Neuronal stem cell (in vitro differentiated cells): ENCODE measurements around the gene DGCR6L.
"Not testable (repeated sequence)": the region's sequence is repeated elsewhere in the genome, so short reads cannot be mapped to it uniquely, and the experiment has no call there.

Source experiments
- DNase-seq: peaks from one replicate; pipeline ENCODE4 v3.0.0-alpha.2; 2013; ENCODE audit warnings: low spot score
- H2AFZ ChIP-seq: one replicate; pipeline ENCODE4 v1.6.1; 2013; ENCODE audit warnings: mild to moderate bottlenecking, low read length, inconsistent platforms
- H2AK5ac ChIP-seq: 2 replicates; pipeline ENCODE4 v1.6.1; 2013; ENCODE audit warnings: low read depth, mild to moderate bottlenecking, inconsistent platforms, low read length, moderate library complexity, mixed read lengths
- H2BK120ac ChIP-seq: 2 replicates; pipeline ENCODE4 v1.6.1; 2013; ENCODE audit warnings: low read depth, mild to moderate bottlenecking, inconsistent platforms, low read length, moderate library complexity, mixed read lengths
- H2BK12ac ChIP-seq: one replicate; pipeline ENCODE4 v1.6.1; 2013; ENCODE audit warnings: low read length, inconsistent platforms
- H2BK15ac ChIP-seq: 2 replicates; pipeline ENCODE4 v1.6.1; 2013; ENCODE audit warnings: mild to moderate bottlenecking, low read length, inconsistent platforms, mixed read lengths
- H2BK5ac ChIP-seq: one replicate; pipeline ENCODE4 v1.6.1; 2013; ENCODE audit warnings: inconsistent platforms, mild to moderate bottlenecking, low read length, moderate library complexity
- H3K14ac ChIP-seq: one replicate; pipeline ENCODE4 v1.6.1; 2013; ENCODE audit warnings: low read length, inconsistent platforms
- H3K18ac ChIP-seq: 2 replicates; pipeline ENCODE4 v1.6.1; 2013; ENCODE audit warnings: low read length, inconsistent platforms
- H3K23ac ChIP-seq: 2 replicates; pipeline ENCODE4 v1.6.1; 2013; ENCODE audit warnings: low read depth, mild to moderate bottlenecking, mixed read lengths, low read length, inconsistent platforms; ENCODE audit not compliant: poor library complexity
- H3K27ac ChIP-seq: replicated peaks from 3 replicates; pipeline ENCODE4 v1.5.1; 2013; ENCODE audit warnings: low read length, inconsistent platforms
- H3K27me3 ChIP-seq, 3 experiments: 2 replicates each; pipeline ENCODE4 v1.6.1; 2013; ENCODE audit warnings: low read length in 3 of 3, mild to moderate bottlenecking in 2 of 3, inconsistent platforms in 1 of 3, low read depth in 1 of 3, mixed read lengths in 1 of 3, moderate library complexity in 1 of 3; ENCODE audit not compliant: control insufficient read depth in 3 of 3, insufficient read depth in 3 of 3
- H3K36me3 ChIP-seq, 2 donors: replicated peaks in 1 of 2; 2 replicates each; pipeline ENCODE4 v1.6.1; 2013; ENCODE audit warnings: low read length in 2 of 2; ENCODE audit not compliant: control insufficient read depth in 2 of 2, insufficient read depth in 2 of 2
- H3K4ac ChIP-seq: 2 replicates; pipeline ENCODE4 v1.6.1; 2013; ENCODE audit warnings: inconsistent platforms, mild to moderate bottlenecking, low read length, moderate library complexity
- H3K4me1 ChIP-seq, 2 donors: 1 replicate in 1 of 2; 2 replicates in 1 of 2; pipeline ENCODE4 v1.6.1; 2013; ENCODE audit warnings: low read length in 2 of 2, low read depth in 1 of 2; ENCODE audit not compliant: control insufficient read depth in 2 of 2, insufficient read depth in 1 of 2
- H3K4me2 ChIP-seq: one replicate; pipeline ENCODE4 v1.6.1; 2013; ENCODE audit warnings: mild to moderate bottlenecking, low read length, inconsistent platforms; ENCODE audit not compliant: insufficient read depth, poor library complexity, severe bottlenecking
- H3K4me3 ChIP-seq, 2 donors: 2 replicates each; pipeline ENCODE4 v1.5.1; 2013; ENCODE audit warnings: low read length in 2 of 2, mild to moderate bottlenecking in 2 of 2, inconsistent platforms in 1 of 2, moderate library complexity in 1 of 2
- H3K79me1 ChIP-seq: one replicate; pipeline ENCODE4 v1.6.1; 2013; ENCODE audit warnings: low read depth, mild to moderate bottlenecking, inconsistent platforms, low read length, moderate library complexity
- H3K9ac ChIP-seq: one replicate; pipeline ENCODE4 v1.6.1; 2013; ENCODE audit warnings: mild to moderate bottlenecking, low read depth, low read length, inconsistent platforms; ENCODE audit not compliant: poor library complexity
- H3K9me3 ChIP-seq, 2 donors: replicated peaks in 1 of 2; 2 replicates each; pipeline versions ENCODE3 to v1.6.1; 2013; ENCODE audit warnings: low read length in 2 of 2, mild to moderate bottlenecking in 2 of 2, inconsistent platforms in 1 of 2, low read depth in 1 of 2, mixed read lengths in 1 of 2, moderate library complexity in 1 of 2; ENCODE audit not compliant: control insufficient read depth in 2 of 2, insufficient read depth in 1 of 2
- H4K8ac ChIP-seq: one replicate; pipeline ENCODE4 v1.6.1; 2013; ENCODE audit warnings: low read depth, mild to moderate bottlenecking, inconsistent platforms, low read length, moderate library complexity
- H4K91ac ChIP-seq: one replicate; pipeline ENCODE4 v1.6.1; 2013; ENCODE audit warnings: low read length, low read depth, mild to moderate bottlenecking, inconsistent platforms; ENCODE audit not compliant: poor library complexity
- WGBS, 2 donors: extraction: QIAGEN DNeasy Blood & Tissue Kit; methylation state at CpG; one replicate each; pipeline ENCODE4 v1.1.7; 2013; ENCODE audit warnings: missing lambda C conversion rate in 2 of 2, mixed read lengths in 1 of 2; ENCODE audit not compliant: insufficient read length in 2 of 2, insufficient replicate concordance in 1 of 2; ENCODE audit errors: extremely low coverage in 2 of 2; 5-methylcytosine and 5-hydroxymethylcytosine counted together

The DGCR6L gene

GRCh38 chr22:20319041-20319744 is 667 bp downstream of the DGCR6L start:
- peak overlapping the region; percentile 99 for H2AFZ ChIP-seq
- H3K27ac ChIP-seq = no peak overlapping the region
- no peak overlapping the region for H2BK5ac ChIP-seq
- H3K4me3 ChIP-seq = peak overlapping the region; percentile 98
- WGBS, 2 donors = no CpG with 5 or more reads among the region's 32 CpGs
- DNase-seq = no peak
- H3K27me3 ChIP-seq = no peaks in the 10 kb centered on the region
- H3K9ac ChIP-seq = peak overlapping the region; percentile 99
- H2BK15ac ChIP-seq = no peak overlapping the region
- no peak overlapping the region for H4K91ac ChIP-seq
- H3K18ac ChIP-seq = peak overlapping the region; percentile 91
- H3K4me1 ChIP-seq = peaks cover 7 to 18% of the 10 kb centered on the region in 2 donors
- H3K14ac ChIP-seq = no peak overlapping the region
- H3K9me3 ChIP-seq = no peaks in the 10 kb centered on the region
- no peak overlapping the region for H2AK5ac ChIP-seq
- H4K8ac ChIP-seq = no peak overlapping the region
- peak overlapping the region; percentile 100 for H3K23ac ChIP-seq
- no peaks in the 10 kb centered on the region for H3K36me3 ChIP-seq
- peaks cover 16% of the 10 kb centered on the region for H3K79me1 ChIP-seq
- H2BK120ac ChIP-seq = no peak overlapping the region
- H3K4ac ChIP-seq = no peak overlapping the region
- no peak overlapping the region for H2BK12ac ChIP-seq
- peak overlapping the region; percentile 86 for H3K4me2 ChIP-seq

GRCh38 chr22:20318043-20318688 is 1.7 kb downstream of the DGCR6L start:
- Histone ChIP-seq H3K4me1 (peaks cover 7 to 17% of the 10 kb centered on the region in 2 donors), H3K4me3 (peak overlapping the region in 1 of 2 donors; percentile 57), H3K79me1 (peaks cover 16% of the 10 kb centered on the region)
- H2BK12ac ChIP-seq, H2BK15ac ChIP-seq, H3K4me2 ChIP-seq, H3K36me3 ChIP-seq, H4K91ac ChIP-seq, H2AFZ ChIP-seq, H4K8ac ChIP-seq, H3K14ac ChIP-seq, H3K4ac ChIP-seq, DNase-seq, H3K23ac ChIP-seq, H3K27ac ChIP-seq, H2AK5ac ChIP-seq, H3K9me3 ChIP-seq, H2BK120ac ChIP-seq, H3K27me3 ChIP-seq, H3K9ac ChIP-seq, H3K18ac ChIP-seq, H2BK5ac ChIP-seq: not testable (repeated sequence)
- no CpG with 5 or more reads among the region's 6 CpGs for WGBS, 2 donors

- not testable (repeated sequence) for H2BK5ac ChIP-seq, H3K4ac ChIP-seq, H2BK120ac ChIP-seq, H3K4me2 ChIP-seq, H3K9me3 ChIP-seq, H3K14ac ChIP-seq, H3K36me3 ChIP-seq, DNase-seq, H4K8ac ChIP-seq, H2AK5ac ChIP-seq, H3K27me3 ChIP-seq, H2BK15ac ChIP-seq, H2BK12ac ChIP-seq, H2AFZ ChIP-seq, H3K4me3 ChIP-seq, H3K18ac ChIP-seq, H4K91ac ChIP-seq, H3K9ac ChIP-seq, H3K27ac ChIP-seq
- H3K23ac ChIP-seq = peak overlapping the region; percentile 3
- peaks cover 7 to 10% of the 10 kb centered on the region in 2 donors for H3K4me1 ChIP-seq
- peaks cover 16% of the 10 kb centered on the region for H3K79me1 ChIP-seq
- no CpG with 5 or more reads among the region's 8 CpGs for WGBS, 2 donors
These were observed 2.3 kb downstream of the DGCR6L start for GRCh38 chr22:20317402-20318042.

GRCh38 chr22:20316844-20317401 is 2.9 kb downstream of the DGCR6L start:
- peaks cover 16% of the 10 kb centered on the region for H3K79me1 ChIP-seq
- H3K9me3 ChIP-seq = no peaks in the 10 kb centered on the region
- H3K18ac ChIP-seq = no peak overlapping the region
- no peak for DNase-seq
- no peaks in the 10 kb centered on the region for H3K36me3 ChIP-seq
- H3K9ac ChIP-seq = no peak overlapping the region
- peaks cover 7 to 9% of the 10 kb centered on the region in 2 donors for H3K4me1 ChIP-seq
- H3K27me3 ChIP-seq = no peaks in the 10 kb centered on the region
- no peak overlapping the region for H2BK120ac ChIP-seq
- H2BK15ac ChIP-seq = no peak overlapping the region
- H3K23ac ChIP-seq = peak overlapping the region; percentile 3
- H3K27ac ChIP-seq = no peak overlapping the region
- no peak overlapping the region for H4K8ac ChIP-seq
- no peak overlapping the region for H2BK5ac ChIP-seq
- no peak overlapping the region for H2AFZ ChIP-seq
- no peak overlapping the region for H3K14ac ChIP-seq
- no peak overlapping the region for H3K4ac ChIP-seq
- H3K4me3 ChIP-seq = no peak overlapping the region
- H4K91ac ChIP-seq = no peak overlapping the region
- H3K4me2 ChIP-seq = no peak overlapping the region
- WGBS, 2 donors = no CpG with 5 or more reads among the region's 8 CpGs
- H2BK12ac ChIP-seq = no peak overlapping the region
- H2AK5ac ChIP-seq = no peak overlapping the region
